HG02885 (cell line): Measurements from ENCODE around the gene SERPINB3.
"Not testable (repeated sequence)": the region's sequence is repeated elsewhere in the genome, so short reads cannot be mapped to it uniquely, and the experiment has no call there.

ENCODE experiments used
- ATAC-seq: cut with Tn5 transposase; IDR thresholded peaks from one replicate; pipeline ENCODE4 v1.9.1; 2021; ENCODE audit warnings: mild to moderate bottlenecking; ENCODE audit not compliant: unreplicated experiment, poor library complexity

The SERPINB3 gene

DNA sequence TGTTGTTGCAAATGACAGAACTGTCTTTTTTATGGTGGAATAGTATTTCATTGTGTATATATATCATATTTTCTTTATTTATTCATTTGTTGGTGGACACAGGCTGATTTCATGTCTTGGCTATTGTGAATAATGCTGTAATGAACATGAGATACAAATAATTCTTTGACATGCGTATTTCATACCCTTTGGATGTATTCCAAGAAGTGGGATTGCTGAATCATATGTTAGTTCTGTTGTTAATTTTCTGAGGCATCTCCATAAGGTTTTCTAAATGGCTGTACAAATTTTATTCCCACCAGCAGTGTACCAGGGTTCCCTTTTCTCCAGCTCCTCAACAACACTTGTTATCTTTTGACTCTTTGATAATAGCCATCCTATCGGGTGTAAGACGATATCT is 11.4 kb downstream of the SERPINB3 start:
- not testable (repeated sequence) for ATAC-seq

DNA sequence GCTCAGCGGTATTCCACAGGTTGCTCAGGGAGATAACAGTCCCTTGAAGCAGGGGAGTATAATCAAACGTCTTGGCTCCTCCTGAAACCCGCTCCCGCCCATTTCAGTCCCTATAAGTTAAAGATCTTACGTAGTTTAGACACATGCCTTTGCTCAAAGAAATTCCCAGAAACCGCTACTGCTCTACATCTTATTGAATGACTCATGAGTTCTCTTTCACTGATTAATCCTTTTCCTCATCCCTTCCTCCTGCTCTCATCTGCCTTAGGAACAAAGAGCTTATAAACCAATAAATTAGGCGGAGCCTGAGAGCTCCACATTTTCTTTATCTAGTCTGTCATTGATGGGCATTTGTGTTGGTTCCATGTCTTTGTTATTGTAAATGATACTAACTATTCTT is 13.5 kb downstream of the SERPINB3 start:
- ATAC-seq = no peak

- ATAC-seq = no peak
Observed at GRCh38 chr18:63646936-63647335, 14.8 kb downstream of the SERPINB3 start.

GRCh38 chr18:63644694-63645093 is 17.0 kb downstream of the SERPINB3 start:
- ATAC-seq = not testable (repeated sequence)

DNA sequence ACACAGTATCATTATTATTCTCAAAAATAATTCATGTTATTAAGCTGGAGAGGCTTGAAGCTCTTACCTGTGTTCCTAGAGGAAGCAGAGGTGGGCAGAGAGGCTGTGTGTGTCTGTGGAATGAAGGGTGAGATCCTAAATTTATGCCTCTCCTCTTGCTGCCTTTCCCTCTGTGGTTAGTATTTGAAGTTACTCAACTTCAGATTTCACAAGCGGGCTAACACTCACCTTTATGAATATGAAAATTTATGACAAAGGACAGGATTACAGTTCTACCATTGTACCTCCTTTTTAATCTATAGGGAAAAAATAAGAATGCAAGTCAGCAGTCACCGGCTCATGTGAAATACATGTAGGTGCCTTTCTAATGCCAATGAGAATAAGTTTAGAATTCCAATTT is 17.6 kb downstream of the SERPINB3 start, which contains the start of gene SERPINB4:
Gene SERPINB4 (minus strand): TSS at position 115 of the 400 bp plus-strand sequence. CDS start 679 bp downstream, outside the sequence.
- not testable (repeated sequence) for ATAC-seq

GRCh38 chr18:63642668-63643356 is 18.9 kb downstream of the SERPINB3 start:
- not testable (repeated sequence) for ATAC-seq

DNA sequence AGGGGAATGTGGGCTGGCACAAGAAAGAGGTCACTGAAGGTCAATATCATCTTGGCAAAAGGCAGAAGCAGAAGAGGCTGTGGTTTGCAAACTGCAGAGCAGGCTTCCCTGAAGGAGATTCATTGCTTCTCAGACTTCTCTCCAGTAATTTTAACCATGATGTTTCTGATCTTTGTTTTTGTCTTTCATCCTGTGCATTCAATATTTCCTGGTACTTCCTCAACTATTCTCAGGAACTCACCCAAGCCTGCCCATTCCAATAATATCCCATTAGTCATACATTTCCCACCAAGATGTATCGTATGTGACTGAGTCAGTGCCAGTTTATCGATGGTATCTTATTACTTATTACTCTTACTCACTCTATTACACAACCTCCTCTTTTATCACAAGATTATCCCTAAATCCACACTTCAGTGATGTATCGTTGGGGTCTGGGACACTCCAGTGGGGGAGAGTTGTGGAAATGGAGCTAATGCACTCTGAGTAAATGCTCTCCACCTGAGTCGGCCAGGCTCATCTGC is 20.5 kb downstream of the SERPINB3 start:
- ATAC-seq = not testable (repeated sequence)

- no peak for ATAC-seq
Observed at GRCh38 chr18:63637703-63638102, 24.0 kb downstream of the SERPINB3 start.

DNA sequence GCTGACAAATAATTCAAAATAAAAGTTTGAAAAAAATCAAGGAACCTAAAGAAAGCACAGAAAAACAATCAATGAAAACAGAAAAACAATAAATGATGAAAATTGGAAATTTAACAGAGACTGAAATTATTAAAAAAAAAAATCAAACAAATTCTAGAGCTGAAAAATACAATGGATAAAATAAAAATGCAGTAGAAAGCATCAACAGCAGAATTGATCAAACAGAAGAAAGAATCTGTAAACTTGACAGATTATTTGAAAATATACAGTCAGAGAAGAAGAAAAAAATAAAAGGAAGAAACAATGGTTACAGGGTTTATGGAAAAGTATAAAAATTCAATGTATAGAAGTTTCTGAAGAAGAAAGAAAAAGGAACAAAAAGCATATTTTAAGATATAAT is 33.9 kb downstream of the SERPINB3 start:
- no peak for ATAC-seq

DNA sequence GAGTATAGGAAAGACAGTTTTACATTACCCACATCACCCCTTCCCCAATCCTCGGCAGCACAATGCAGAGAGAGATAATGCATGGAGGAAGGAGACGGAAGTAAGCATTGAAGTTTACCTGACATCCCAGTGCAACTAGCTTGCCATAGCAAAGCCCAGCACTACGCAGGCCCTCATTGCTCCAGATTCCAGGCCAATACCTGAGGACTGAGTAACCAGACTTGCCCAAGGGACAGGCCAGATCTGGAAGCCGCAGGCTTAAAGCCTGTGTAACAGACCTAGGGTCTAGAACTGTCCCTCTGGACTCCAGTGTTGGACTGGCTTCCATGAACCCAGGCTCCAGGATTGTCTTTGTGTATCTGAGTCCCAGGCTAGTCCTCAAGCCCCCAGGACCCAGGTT is 35.3 kb downstream of the SERPINB3 start:
- no peak for ATAC-seq

DNA sequence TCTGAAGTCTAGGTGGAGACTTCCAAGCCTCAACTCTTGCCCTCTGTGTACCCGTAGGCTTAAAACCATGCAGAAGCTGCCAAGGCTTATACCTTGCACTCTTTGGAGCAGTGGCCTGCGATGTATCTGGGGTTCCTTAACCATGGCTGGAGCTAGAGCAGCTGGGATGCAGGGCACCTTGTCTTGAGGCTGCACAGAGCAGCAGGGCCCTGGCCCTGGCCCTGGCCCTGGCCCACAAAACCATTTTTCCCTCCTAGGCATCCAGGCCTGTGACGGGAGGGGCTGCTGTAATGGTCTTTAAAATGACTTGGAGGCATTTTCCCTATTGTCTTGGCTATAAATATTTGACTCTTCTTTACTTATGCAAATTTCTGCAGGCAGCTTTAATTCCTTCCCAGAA is 36.8 kb downstream of the SERPINB3 start:
- no peak for ATAC-seq

DNA sequence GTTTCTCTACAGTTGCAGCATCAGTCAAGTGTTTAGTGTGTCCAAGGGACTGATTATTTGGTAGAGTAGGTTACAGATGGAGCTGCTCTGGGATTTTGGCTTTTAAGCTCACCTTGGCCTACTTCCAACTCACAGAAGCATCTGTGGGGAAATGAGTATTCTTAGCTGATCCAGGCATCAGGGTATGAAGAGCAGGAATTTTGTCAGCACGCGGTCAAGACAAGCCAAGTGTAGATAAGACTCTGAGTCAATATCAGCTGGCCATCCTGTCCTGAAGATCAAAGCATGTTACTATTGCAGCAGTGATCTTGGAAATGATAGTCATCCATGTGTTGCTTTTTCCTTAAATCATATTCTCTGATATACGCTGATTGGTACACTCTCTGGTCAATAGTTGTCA is 42.0 kb downstream of the SERPINB3 start:
- no peak for ATAC-seq

GRCh38 chr18:63617915-63618234 is 43.8 kb downstream of the SERPINB3 start:
- ATAC-seq = peak; percentile 8

DNA sequence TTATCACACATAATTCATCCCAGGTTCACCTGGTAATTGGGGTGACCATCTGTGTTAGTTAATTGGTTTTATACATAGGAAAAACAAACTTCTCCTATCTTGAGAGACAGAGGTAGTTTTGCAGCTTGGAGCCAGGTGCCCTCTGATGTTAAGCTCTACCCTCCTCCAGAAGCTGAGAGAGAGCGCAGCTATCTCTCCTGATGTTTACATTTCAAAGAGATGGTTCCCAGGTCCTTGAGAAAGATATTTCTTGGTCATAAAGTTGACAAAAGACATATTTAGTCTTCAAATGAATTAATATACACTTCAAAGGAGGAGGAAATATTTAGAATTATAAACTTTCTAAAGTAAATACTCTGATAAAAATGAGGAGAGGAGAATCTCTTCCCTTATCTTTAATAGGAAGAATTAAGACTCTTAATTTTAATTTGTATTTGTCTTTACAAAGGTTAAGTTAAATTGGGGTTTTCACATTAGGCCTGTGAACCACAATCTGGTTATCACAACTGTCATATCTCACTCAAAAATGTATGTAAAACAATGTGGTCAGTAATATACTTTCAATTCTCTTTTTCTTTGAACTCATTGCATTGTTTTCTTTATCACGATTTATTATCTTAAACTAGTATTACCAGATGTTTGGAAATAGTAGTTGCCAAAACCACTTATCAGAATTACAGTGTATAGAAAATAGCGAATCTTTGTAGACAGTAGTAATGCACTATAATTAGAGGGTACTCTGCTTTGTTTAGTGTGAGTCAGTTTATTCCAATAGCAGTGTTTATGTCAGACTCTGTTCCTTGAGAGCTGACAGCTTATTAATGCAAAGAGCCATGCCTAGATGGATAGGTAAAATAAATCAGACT is 44.4 kb downstream of the SERPINB3 start:
- peak; percentile 92 for ATAC-seq

- no peak for ATAC-seq
Observed at GRCh38 chr18:63613420-63613819, 48.3 kb downstream of the SERPINB3 start.

GRCh38 chr18:63606526-63606925 is 55.2 kb downstream of the SERPINB3 start:
- ATAC-seq = no peak
